IMR-90 (cell line): ENCODE results near the gene MGAT5. TPM values are rescaled to one million over a fixed set of nuclear protein-coding genes. Genes with fewer than 3 reads are reported as not detected.
A peak's percentile ranks its signal among the peaks of the same experiment; 100 is the strongest.

Source experiments
- ATAC-seq: fragments of 200-7000 bp; cut with Tn5 transposase; 2 replicates; pipeline ENCODE4 v1.9.1; 2020; ENCODE audit warnings: low read depth, mild to moderate bottlenecking, moderate library complexity
- BruUV-seq: library from RNA; stranded (reverse); fragments of 400-500 nt; replicated peaks from 2 replicates; lab custom pipeline; 2021; lab: Mats Ljungman, UMichigan
- CTCF ChIA-PET: fragments of 300-600 bp; formaldehyde crosslinking; extraction: SDS; loops from one replicate; lab custom pipeline; 2021; ENCODE audit warnings: antibody characterized with exemption; lab: Yijun Ruan, JAX
- POLR2A ChIA-PET: fragments of 300-600 bp; sonication (Branson Sonifier 250); formaldehyde crosslinking; loops from one replicate; lab custom pipeline; 2022; ENCODE audit warnings: antibody characterized with exemption; ENCODE audit not compliant: unreplicated experiment; lab: Charles Lee
- DNase-seq: peaks from one replicate; pipeline ENCODE4 v3.0.0; 2013
- H2AFZ ChIP-seq: replicated peaks from 2 replicates; pipeline ENCODE3; 2013; ENCODE audit warnings: low read length, mild to moderate bottlenecking; ENCODE audit not compliant: poor library complexity
- H2AK5ac ChIP-seq: 2 replicates; pipeline ENCODE4 v1.6.1; 2013; ENCODE audit warnings: low read depth, low read length, inconsistent platforms
- H2AK9ac ChIP-seq: replicated peaks from 2 replicates; pipeline ENCODE3; 2013; ENCODE audit warnings: mild to moderate bottlenecking, low read depth, low read length, moderate library complexity; ENCODE audit not compliant: poor library complexity
- H2BK120ac ChIP-seq: 2 replicates; pipeline ENCODE4 v1.6.1; 2013; ENCODE audit warnings: low read depth, low read length, inconsistent platforms
- H2BK15ac ChIP-seq: 3 replicates; pipeline ENCODE4 v1.6.1; 2013; ENCODE audit warnings: low read depth, low read length, inconsistent platforms
- H2BK20ac ChIP-seq: 2 replicates; pipeline ENCODE4 v1.6.1; 2013; ENCODE audit warnings: low read depth, mild to moderate bottlenecking, inconsistent platforms, low read length, moderate library complexity
- H2BK5ac ChIP-seq: 2 replicates; pipeline ENCODE4 v1.6.1; 2013; ENCODE audit warnings: mild to moderate bottlenecking, low read depth, low read length, inconsistent platforms; ENCODE audit not compliant: poor library complexity, severe bottlenecking
- H3K14ac ChIP-seq: replicated peaks from 2 replicates; pipeline ENCODE4 v1.6.1; 2013; ENCODE audit warnings: low read depth, low read length, inconsistent platforms
- H3K18ac ChIP-seq: 2 replicates; pipeline ENCODE4 v1.6.1; 2013; ENCODE audit warnings: low read depth, low read length, control low read depth
- H3K23ac ChIP-seq: 2 replicates; pipeline ENCODE4 v1.6.1; 2013; ENCODE audit warnings: low read depth, low read length, inconsistent platforms
- H3K27ac ChIP-seq: 2 replicates; pipeline ENCODE4 v1.5.1; 2013; ENCODE audit warnings: mild to moderate bottlenecking, control low read depth, low read length; ENCODE audit not compliant: insufficient read depth
- H3K27me3 ChIP-seq: 2 replicates; pipeline ENCODE4 v1.6.1; 2013; ENCODE audit warnings: low read length; ENCODE audit not compliant: control insufficient read depth, insufficient read depth
- H3K36me3 ChIP-seq: 2 replicates; pipeline ENCODE4 v1.6.1; 2013; ENCODE audit warnings: low read length, mixed read lengths; ENCODE audit not compliant: control insufficient read depth, insufficient read depth
- H3K4ac ChIP-seq: 2 replicates; pipeline ENCODE4 v1.6.1; 2013; ENCODE audit warnings: low read depth, low read length, inconsistent platforms
- H3K4me1 ChIP-seq: 2 replicates; pipeline ENCODE4 v1.6.1; 2013; ENCODE audit warnings: low read length, mixed read lengths; ENCODE audit not compliant: control insufficient read depth, insufficient read depth
- H3K4me2 ChIP-seq: 2 replicates; pipeline ENCODE4 v1.6.1; 2013; ENCODE audit warnings: low read depth, mild to moderate bottlenecking, control low read depth, low read length, moderate library complexity
- H3K4me3 ChIP-seq: 2 replicates; pipeline ENCODE4 v1.5.1; 2013; ENCODE audit warnings: low read depth, mild to moderate bottlenecking, control low read depth, low read length, moderate library complexity; ENCODE audit not compliant: insufficient read depth
- H3K56ac ChIP-seq: 2 replicates; pipeline ENCODE4 v1.6.1; 2013; ENCODE audit warnings: low read length, inconsistent platforms; ENCODE audit not compliant: insufficient read depth; ENCODE audit errors: extremely low read depth
- H3K79me1 ChIP-seq, 2 experiments: 2 replicates each; pipeline ENCODE4 v1.6.1; 2013; ENCODE audit warnings: low read length in 2 of 2, inconsistent platforms in 1 of 2, low read depth in 1 of 2
- H3K9ac ChIP-seq: 2 replicates; pipeline ENCODE4 v1.6.1; 2013; ENCODE audit warnings: low read depth, low read length, control low read depth
- H3K9me1 ChIP-seq: 2 replicates; pipeline ENCODE4 v1.6.1; 2013; ENCODE audit warnings: low read length, inconsistent platforms; ENCODE audit not compliant: insufficient read depth
- H3K9me3 ChIP-seq: 2 replicates; pipeline ENCODE4 v1.6.1; 2013; ENCODE audit warnings: low read length; ENCODE audit not compliant: control insufficient read depth, insufficient read depth
- H4K20me1 ChIP-seq: 2 replicates; pipeline ENCODE4 v1.6.1; 2013; ENCODE audit warnings: low read length, inconsistent platforms; ENCODE audit not compliant: insufficient read depth
- H4K5ac ChIP-seq: 2 replicates; pipeline ENCODE4 v1.6.1; 2013; ENCODE audit warnings: mild to moderate bottlenecking, low read depth, low read length, control low read depth
- H4K8ac ChIP-seq, 2 experiments: 2 replicates each; pipeline ENCODE4 v1.6.1; 2013; ENCODE audit warnings: low read depth in 2 of 2, low read length in 2 of 2, control low read depth in 1 of 2, inconsistent platforms in 1 of 2
- H4K91ac ChIP-seq: 2 replicates; pipeline ENCODE4 v1.6.1; 2013; ENCODE audit warnings: low read depth, low read length, inconsistent platforms; ENCODE audit not compliant: insufficient read depth
- CHD1 ChIP-seq: IDR thresholded peaks from 2 replicates; pipeline ENCODE4 v1.6.1; 2012; ENCODE audit warnings: low read depth, low read length, improper control_type of control experiment
- MAFK ChIP-seq: IDR thresholded peaks from 2 replicates; pipeline ENCODE4 v1.6.1; 2012; ENCODE audit warnings: low read depth, low read length, improper control_type of control experiment
- MAZ ChIP-seq: IDR thresholded peaks from 2 replicates; pipeline ENCODE4 v1.6.1; 2012; ENCODE audit warnings: low read depth, mild to moderate bottlenecking, low read length, improper control_type of control experiment, moderate library complexity, borderline replicate concordance
- MXI1 ChIP-seq: IDR thresholded peaks from 2 replicates; pipeline ENCODE4 v1.6.1; 2012; ENCODE audit warnings: low read depth, mild to moderate bottlenecking, low read length, moderate library complexity, borderline replicate concordance
- NFE2L2 ChIP-seq: fragments of 150-350 bp; IDR thresholded peaks from 2 replicates; pipeline ENCODE4 v1.6.1; 2016; ENCODE audit warnings: low read depth, mild to moderate bottlenecking, low read length
- RFX5 ChIP-seq: IDR thresholded peaks from 2 replicates; pipeline ENCODE4 v1.8.0; 2012; ENCODE audit warnings: low read depth, mild to moderate bottlenecking, low read length, moderate library complexity
- WGBS, 2 experiments: methylation state at CpG; one replicate each; pipeline versions ENCODE4 v1.1.5 to v1.1.7; 2013; ENCODE audit warnings: missing lambda C conversion rate in 2 of 2; ENCODE audit not compliant: insufficient read length in 1 of 2; ENCODE audit errors: extremely low coverage in 2 of 2; 5-methylcytosine and 5-hydroxymethylcytosine counted together
- dilution Hi-C: fragments of 300-500 bp; cut with HindIII; formaldehyde crosslinking; loops from one replicate; pipeline ENCODE4 v1.14.3; 2018; ENCODE audit warnings: low sequenced_read_pairs; ENCODE audit not compliant: unreplicated experiment
- in situ Hi-C: fragments of 300-500 bp; cut with MboI; formaldehyde crosslinking; loops from 3 replicates; pipeline ENCODE4 v1.14.3; 2019; ENCODE audit warnings: low sequenced_read_pairs, inconsistent platforms, mixed read lengths
- intact Hi-C: fragments of 100-400 bp; cut with micrococcal nuclease; formaldehyde crosslinking; loops from 2 replicates; pipeline ENCODE4 v1.10.0; 2022
- polyA plus RNA-seq, 3 experiments: library from polyadenylated mRNA; depleted of rRNA; stranded (reverse); fragments of >200 nt; gene quantifications; 2 replicates each; pipeline ENCODE4 v1.2.3, GENCODE V29; 2012; ENCODE audit warnings: low replicate concordance in 1 of 3
- total RNA-seq: library from RNA; depleted of rRNA; stranded (reverse); fragments of >200 nt; gene quantifications from 2 replicates; pipeline ENCODE4 v1.2.3, GENCODE V29; 2012
- TF ChIP-seq, protein P1 (sequence below): conservative IDR thresholded peaks from 2 replicates; pipeline ENCODE4 v1.5.1; 2012; ENCODE audit warnings: mild to moderate bottlenecking, low read depth, low read length, improper control_type of control experiment
- TF ChIP-seq, protein P2 (sequence below): fragments of 150-350 bp; IDR thresholded peaks from 2 replicates; pipeline ENCODE4 v1.6.1; 2016; ENCODE audit warnings: low read depth, mild to moderate bottlenecking, low read length, moderate library complexity, borderline replicate concordance

The MGAT5 gene
- total and polyA plus RNA-seq, 2 of the 4 experiments (the other 2 are of a cell fraction), result 22.9 to 59.9 TPM

DNA sequence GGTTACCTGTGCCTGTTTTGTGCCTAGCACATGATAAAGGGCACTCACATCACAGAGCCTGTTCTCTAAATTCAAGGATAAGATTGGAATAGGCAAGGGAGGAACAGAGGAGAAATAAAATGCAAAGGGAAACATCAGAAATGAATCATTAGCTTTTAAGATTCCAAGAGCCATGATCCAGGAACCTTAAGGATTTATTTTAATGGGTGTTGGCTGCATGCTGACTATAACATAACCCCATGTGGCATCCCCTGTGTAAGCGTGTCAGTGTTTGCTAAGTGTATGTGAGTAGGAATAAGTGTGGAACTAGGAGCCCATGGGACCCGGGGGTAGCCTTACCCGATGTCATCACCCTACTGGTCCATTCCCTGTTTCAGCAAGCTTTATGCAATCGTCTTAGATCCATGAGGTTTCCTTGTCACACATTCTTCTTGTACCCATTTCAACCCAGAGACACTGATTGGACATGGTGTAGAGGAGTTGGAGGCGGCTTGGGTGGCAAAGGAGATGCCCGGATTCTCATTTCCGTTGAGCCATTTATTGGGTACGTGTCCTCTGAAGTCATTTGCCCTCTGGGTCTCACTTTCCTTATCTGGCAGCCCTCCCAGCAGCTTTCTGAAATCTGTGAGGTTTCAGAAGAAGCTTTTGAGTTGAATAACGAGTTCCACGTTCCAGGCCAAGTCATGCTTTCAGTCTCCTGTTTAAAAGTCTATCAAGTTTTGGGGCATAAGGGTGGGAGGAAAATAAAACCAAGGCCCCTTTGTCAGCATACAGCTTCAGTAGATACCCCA, 117.0 kb downstream of the MGAT5 start:
- Histone ChIP-seq H3K36me3 (peaks cover 12% of the 10 kb centered on the region), H2AK5ac (no peak overlapping the region), H3K79me1 (peaks cover 6 to 42% of the 10 kb centered on the region in 2 experiments; a peak in 3 of 4 replicates), H3K14ac (no peak overlapping the region; the same call in 1 of the 2 replicates), H3K4me2 (no peak overlapping the region), H4K8ac (no peak overlapping the region), H3K56ac (no peak overlapping the region), H4K5ac (no peak overlapping the region), H3K4me3 (no peak overlapping the region), H3K23ac (no peak overlapping the region), H2AK9ac (no peak overlapping the region), H2BK15ac (peak overlapping the region; percentile 31; the same call in 1 of the 3 replicates), H3K9me3 (no peaks in the 10 kb centered on the region), H3K18ac (no peak overlapping the region), H2AFZ (no peak overlapping the region), H3K4me1 (peaks cover 28% of the 10 kb centered on the region), H3K4ac (peak overlapping the region; percentile 32; the same call in 1 of the 2 replicates), H4K20me1 (peaks cover 4% of the 10 kb centered on the region; the same call in 1 of the 2 replicates), H3K27me3 (no peaks in the 10 kb centered on the region), H3K27ac (no peak overlapping the region), H2BK20ac (no peak overlapping the region), H2BK120ac (no peak overlapping the region), H3K9ac (no peak overlapping the region), H2BK5ac (no peak overlapping the region), H3K9me1 (peaks cover 41% of the 10 kb centered on the region), H4K91ac (no peak overlapping the region)
- ATAC-seq, result no peak
- no CpG with 5 or more reads among the region's 10 CpGs for whole genome bisulfite sequencing, 2 experiments
- POLR2A ChIA-PET, result no interaction called here
- in situ Hi-C loops (no loop called here), dilution Hi-C loops (no loop called here), intact Hi-C loops (loop anchor here (10.0 kb wide), 1 partner anchor 486 kb away; no protein-coding TSS in a partner anchor)
- TF ChIP-seq MAFK (no peak), MXI1 (no peak), MAZ (no peak), CHD1 (no peak), RFX5 (no peak), NFE2L2 (no peak)
- TF ChIP-seq, protein P1, sequence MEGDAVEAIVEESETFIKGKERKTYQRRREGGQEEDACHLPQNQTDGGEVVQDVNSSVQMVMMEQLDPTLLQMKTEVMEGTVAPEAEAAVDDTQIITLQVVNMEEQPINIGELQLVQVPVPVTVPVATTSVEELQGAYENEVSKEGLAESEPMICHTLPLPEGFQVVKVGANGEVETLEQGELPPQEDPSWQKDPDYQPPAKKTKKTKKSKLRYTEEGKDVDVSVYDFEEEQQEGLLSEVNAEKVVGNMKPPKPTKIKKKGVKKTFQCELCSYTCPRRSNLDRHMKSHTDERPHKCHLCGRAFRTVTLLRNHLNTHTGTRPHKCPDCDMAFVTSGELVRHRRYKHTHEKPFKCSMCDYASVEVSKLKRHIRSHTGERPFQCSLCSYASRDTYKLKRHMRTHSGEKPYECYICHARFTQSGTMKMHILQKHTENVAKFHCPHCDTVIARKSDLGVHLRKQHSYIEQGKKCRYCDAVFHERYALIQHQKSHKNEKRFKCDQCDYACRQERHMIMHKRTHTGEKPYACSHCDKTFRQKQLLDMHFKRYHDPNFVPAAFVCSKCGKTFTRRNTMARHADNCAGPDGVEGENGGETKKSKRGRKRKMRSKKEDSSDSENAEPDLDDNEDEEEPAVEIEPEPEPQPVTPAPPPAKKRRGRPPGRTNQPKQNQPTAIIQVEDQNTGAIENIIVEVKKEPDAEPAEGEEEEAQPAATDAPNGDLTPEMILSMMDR, result no peak
- TF ChIP-seq, protein P2, sequence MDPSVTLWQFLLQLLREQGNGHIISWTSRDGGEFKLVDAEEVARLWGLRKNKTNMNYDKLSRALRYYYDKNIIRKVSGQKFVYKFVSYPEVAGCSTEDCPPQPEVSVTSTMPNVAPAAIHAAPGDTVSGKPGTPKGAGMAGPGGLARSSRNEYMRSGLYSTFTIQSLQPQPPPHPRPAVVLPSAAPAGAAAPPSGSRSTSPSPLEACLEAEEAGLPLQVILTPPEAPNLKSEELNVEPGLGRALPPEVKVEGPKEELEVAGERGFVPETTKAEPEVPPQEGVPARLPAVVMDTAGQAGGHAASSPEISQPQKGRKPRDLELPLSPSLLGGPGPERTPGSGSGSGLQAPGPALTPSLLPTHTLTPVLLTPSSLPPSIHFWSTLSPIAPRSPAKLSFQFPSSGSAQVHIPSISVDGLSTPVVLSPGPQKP, result no peak
- CTCF ChIA-PET, result interaction anchor here (1.0 to 1.1 kb wide), 2 partner anchors 41 to 80 kb away, joined by 3 to 4 read pairs; no protein-coding TSS in a partner anchor
- DNase-seq, result no peak
- BruUV-seq, result no TSS peak
